HG03571 (cell line): ENCODE measurements around the gene SSTR4.
"Not testable (repeated sequence)": the region's sequence is repeated elsewhere in the genome, so short reads cannot be mapped to it uniquely, and the experiment has no call there.

ENCODE experiments used
- ATAC-seq: cut with Tn5 transposase; IDR thresholded peaks from one replicate; pipeline ENCODE4 v1.9.1; 2021; ENCODE audit not compliant: unreplicated experiment

SSTR4 gene, protein sequence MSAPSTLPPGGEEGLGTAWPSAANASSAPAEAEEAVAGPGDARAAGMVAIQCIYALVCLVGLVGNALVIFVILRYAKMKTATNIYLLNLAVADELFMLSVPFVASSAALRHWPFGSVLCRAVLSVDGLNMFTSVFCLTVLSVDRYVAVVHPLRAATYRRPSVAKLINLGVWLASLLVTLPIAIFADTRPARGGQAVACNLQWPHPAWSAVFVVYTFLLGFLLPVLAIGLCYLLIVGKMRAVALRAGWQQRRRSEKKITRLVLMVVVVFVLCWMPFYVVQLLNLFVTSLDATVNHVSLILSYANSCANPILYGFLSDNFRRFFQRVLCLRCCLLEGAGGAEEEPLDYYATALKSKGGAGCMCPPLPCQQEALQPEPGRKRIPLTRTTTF

DNA sequence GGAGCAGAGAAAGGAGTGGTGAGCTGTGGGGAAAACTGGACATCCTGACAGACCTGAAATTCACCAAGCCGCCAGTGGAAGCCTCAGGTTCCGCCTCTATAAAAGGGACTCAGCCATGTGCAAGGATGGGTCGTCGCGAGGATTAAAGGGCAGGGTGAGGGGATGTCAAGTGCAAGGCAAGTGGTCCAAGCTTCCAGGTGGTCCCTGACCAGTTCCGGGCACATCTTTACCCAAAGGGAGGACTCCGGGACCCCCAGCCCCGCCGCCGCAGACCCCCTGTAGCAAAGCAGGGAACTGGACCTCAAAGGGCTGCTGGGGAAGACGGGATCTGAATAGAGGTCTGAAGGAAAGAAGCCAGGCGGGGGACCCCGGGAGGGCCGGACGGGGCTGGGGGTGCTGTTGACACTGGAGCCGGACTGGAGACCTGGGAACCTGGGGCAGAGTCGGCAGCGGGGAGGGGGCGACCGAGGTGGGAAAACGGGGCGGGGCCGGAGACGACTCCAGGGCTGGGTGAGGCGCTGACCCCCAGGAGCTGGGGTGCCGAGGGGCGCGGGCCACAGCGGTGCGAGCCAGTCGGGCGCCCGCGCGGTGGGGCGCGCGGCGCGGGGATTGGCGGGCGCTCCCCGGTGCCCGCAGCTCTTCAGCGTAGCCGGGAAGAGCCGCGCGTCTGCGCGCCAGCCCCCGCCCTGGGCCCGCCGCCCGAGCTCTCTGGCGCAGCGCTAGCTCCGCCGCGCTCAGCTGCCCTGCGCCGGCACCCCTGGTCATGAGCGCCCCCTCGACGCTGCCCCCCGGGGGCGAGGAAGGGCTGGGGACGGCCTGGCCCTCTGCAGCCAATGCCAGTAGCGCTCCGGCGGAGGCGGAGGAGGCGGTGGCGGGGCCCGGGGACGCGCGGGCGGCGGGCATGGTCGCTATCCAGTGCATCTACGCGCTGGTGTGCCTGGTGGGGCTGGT is at the start of gene SSTR4:
Gene SSTR4 (plus strand): TSS at position 592 of the 951 bp plus-strand sequence. CDS start 172 bp downstream, at position 764.
- ATAC-seq, result no peak

DNA sequence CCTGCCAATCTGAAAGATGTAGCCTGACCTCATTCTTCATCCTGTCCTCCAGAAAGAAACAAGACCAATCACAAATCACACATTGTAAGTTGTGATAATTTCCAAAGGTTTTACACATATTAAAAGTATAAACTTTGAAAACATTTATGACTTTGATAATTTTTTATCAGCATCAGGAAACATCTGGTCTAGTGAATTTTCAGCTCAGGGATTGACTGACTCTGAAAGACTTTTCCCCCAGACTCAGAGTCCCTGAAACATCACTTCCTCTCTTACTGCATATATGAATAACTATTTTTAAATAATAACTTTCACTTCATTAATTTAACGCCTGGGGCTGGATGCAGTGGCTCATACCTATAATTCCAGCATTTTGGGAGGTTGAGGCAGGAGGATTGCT is 48.5 kb upstream of the SSTR4 start:
- ATAC-seq, result no peak

DNA sequence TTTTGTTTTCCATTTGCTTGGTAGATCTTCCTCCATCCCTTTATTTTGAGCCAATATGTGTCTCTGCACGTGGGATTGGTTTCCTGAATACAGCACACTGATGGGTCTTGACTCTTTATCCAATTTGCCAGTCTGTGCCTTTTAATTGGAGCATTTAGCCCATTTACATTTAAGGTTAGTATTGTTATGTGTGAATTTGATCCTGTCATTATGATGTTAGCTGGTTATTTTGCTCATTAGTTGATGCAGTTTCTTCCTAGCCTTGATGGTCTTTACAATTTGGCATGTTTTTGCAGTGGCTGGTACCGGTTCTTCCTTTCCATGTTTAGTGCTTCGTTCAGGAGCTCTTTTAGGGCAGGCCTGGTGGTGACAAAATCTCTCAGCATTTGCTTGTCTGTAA is 43.7 kb upstream of the SSTR4 start:
- not testable (repeated sequence) for ATAC-seq

DNA sequence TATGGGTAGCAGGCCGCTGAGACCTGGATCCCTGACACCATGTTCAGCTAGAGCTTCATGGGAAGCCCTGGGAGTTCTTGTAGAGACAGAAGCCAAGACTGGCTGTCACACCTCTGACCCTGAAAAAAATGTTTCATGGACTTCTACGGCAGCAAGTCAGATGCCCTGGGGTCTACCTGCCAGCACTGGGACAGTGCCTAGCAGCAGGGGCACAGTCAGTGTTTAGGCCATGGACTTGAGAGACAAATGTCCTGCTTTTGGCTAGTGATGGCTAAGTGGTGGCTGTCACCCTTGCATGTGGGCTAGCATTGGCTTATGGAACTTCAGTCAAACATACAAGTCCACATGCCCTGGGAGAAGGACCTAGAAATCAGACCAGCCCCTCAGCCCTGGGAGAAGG is 41.3 kb upstream of the SSTR4 start:
- ATAC-seq, result no peak

DNA sequence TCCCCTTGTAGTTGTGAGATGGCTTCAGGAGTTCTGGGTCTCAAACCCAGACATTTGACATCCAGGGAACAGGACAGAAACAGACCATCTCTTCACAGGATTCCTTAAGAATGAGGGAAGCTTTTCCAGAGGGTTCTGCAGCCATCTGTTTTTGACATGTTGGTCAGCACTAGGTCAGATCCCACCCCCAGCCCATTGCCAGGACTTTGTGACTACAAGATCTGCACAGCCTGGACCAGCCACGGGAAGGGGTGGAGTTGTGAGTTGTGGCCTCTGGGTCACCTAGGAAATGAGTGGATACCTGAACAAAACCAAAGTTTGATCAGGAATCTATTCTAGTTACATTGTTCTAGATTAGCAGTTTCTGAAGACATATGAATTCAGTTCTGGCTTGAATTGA is 39.2 kb upstream of the SSTR4 start:
- no peak for ATAC-seq

DNA sequence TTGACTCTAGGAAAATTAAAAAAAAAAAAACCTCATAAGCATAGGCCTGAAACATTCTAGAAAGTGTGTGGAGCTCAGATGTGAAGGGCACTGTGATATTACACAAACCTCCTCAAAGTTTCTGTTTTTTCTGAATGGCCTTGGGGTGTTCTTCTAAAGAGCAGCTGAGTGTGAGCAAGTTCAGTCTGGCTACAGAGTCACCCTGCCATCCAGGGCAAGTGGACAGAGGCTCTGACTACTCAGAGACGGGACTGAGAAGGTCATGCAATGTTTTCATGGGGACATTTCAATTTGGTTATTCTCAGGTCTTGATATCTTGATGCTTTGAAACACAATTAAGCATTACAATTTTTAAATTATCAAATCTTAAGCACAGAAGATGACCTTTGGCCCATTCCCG is 36.6 kb upstream of the SSTR4 start:
- ATAC-seq, result no peak

DNA sequence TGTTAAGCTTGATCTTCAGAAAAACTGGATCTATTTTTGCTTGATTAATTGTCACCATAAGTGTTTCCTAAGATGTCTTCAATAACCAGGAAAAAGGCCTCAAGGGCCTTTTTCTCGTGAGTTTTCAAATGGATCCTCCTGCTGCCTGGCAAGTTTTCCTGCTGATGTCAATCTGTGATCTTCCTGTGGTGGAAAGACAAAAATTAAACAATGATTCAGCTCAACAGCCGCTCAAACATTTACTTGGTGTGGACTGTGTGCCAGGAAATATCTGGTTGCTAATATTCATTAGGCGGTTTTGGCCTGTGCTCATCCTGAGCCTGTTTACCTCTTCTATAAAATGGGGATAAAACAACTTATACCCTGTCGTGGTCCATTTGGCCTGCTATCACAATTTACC is 35.4 kb upstream of the SSTR4 start:
- no peak for ATAC-seq

DNA sequence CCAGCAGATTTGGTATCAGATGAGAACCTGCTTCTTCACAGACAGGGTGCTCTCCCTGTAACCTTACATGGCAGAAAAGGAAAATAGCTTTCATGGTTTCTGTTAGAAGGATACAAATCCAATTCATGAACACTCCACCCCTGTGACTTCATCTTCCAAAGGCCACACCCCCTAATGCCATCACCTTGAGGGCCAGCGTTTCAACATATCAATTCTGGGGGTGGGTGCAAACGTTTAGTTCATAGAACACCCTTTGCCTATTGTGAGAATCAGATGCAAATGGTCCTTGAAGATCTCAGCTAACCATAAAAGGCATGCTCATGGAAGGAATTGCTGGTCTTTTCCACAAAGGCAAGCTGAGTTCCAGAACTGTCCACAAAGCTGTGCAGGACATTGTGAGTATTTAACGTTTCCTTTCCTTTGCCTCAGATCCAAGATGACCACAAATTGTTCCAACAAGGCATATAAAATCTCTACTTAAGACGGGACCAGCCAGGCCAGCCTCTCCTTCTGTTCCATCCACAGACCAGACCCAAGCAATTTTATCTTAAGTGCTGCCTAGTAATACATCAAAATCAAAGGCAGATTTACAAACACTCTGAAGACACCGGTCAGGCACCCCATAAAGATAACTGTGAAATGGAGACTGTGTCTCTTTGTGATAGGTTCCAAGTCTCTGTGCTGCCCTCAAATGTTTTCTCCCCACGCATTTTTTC is 34.7 kb upstream of the SSTR4 start:
- ATAC-seq, result no peak

DNA sequence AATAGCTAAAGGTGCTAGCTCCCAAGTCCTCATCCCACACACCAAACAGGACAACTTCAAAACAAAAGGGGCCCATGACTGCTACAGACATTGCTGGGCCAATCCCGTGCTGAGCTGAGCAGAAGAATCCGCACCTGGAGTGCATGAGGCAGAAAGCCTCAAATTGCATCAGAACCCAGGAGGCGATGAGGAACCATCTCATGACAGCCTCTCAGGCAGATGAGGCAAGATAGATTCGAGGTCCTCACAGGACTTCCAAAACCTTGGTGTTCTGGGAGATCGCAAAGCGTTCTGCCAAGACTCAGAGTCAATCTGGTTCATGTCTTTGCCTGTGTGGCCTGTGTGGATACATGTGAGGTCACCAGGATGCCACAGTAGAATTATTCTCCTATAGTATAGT is 32.8 kb upstream of the SSTR4 start:
- no peak for ATAC-seq

DNA sequence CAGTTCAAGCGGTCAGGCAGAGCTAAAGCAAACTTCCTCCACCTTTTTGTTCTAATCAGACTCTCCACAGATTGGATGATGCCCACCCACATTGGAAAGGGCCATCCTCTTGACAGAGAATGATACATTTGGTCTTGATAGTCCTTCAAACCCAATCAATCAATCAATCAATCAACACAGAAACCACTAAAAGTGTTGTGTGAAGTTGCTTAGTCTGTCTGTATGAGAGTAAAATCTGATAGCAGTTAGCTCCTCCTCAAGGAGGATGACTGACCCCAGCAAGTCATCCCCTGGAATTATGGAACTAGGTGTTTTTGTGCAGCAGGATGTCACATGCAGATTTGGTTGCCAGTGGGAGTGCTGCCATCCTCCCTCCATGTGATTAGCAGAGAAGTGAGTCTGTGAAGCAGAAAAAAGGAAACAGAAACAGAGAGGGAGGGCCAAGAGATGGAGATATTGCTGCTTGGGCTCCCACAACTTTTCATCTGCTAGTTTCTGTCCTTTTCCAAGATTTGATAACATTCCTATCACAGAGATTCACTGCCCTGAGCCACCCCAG is 32.0 kb upstream of the SSTR4 start:
- no peak for ATAC-seq

DNA sequence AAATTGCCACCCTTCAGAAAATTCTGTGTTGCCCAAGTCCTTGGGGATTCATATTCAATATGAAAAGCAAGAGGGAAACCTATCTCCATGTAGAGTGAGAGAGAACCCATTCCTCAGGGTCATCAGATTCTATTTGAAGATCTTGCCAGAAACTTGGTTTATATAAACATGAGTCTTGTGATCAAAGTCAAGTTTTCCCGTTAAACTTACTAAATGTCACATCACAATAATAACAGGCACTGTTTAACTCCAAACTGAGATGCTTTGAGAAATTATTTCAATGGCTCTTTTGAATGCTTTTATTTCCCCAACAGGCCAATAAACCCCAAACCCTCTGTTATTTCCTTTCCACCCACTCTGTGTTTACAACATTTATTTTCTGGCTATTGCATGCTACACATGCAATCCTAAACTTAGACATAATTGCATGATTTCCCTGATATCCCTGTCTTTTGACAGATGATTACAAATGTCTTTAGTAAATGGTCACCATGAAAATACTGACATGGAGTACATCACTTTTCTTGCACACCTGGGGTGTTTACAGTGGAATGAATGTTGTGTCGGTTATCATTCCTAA is 31.1 kb upstream of the SSTR4 start:
- ATAC-seq, result no peak

DNA sequence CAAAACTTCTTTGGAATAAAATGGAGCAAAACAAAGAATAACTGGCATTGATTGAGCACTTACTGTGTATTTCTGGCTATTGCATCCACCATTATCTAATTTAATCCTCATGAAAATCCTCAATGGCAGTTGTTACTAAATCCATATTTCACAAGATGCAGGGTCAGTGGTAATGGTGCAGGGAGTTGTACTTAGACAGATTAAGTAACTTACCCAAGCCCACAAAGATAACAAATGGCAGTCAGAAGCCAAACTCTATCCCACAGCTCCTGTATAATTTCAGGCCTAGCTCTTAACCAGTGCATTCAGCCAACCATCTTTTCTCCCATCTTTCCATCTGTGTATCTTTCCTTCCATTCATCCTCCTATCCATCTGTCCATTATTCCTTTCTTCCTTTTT is 29.3 kb upstream of the SSTR4 start:
- ATAC-seq, result no peak

DNA sequence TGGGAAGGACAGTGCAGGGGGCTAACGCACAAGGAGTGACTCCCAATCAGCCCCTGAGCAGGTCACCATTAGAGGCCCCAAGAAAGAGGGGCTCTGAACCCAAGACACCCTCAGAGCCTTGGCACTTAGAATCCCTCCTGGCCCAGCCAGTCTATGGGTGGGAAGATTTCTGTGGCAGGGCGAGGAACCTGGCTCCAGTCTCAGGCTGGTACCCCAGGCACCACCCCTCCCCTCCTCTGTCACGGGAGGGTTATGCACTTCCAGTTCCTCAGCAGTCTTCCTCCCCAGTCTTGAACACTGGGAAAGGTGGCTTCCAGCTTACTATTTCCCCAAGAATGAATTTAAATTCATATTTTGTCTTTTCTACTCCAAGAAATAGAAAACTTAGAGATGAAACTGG is 27.6 kb upstream of the SSTR4 start:
- ATAC-seq, result no peak

DNA sequence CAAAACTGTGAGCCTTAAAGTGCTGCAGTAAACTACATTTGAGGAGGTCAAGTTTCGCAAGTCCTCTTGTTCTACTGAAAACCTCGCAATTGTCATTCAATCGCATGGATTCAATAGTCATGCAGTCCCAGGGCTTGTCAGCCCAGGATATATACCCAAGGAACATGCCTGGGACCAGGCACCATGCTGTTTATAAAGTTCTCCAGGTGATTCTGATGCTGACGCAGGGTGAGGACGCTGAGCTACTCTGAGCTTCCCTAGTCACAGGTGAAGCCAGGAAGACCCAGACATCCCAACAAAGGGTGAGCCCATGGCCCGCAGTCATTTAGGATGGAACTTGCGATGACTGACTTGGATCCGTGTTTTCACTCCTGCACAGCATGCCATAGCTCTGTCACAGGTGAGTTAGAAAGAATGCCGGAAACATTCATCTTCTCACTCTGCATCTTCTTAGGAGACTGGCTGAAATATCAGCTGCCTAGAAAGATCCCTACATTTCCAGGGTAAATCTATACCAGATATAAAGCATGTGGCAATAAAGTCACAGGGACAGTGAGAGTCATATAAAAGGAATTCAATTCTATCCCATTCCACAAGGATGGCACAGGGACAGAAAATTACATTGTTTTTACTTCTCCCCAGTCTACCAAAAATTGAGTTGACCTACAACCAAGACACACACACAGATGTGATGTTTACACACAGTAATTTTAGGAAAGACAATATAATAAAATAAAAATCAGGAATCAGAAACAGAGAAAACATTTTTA is 27.0 kb upstream of the SSTR4 start:
- ATAC-seq, result no peak

DNA sequence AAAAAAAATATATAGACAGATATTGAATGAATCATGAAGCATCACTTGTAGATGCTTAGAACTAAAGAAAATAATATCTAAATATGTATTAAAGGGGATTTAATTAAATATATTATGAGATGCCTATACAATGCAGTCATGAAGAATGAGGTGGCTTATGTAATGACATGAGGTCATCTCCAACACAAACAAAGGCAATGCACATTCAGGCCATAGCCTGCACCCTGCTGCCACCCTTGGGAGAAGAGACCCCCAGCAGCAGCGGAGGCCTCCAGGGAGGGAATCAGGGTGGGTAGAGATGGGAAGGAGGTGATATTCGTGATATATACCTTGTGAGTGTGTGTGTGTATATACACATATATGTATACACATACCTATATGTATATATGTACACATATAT is 26.4 kb upstream of the SSTR4 start:
- no peak for ATAC-seq

DNA sequence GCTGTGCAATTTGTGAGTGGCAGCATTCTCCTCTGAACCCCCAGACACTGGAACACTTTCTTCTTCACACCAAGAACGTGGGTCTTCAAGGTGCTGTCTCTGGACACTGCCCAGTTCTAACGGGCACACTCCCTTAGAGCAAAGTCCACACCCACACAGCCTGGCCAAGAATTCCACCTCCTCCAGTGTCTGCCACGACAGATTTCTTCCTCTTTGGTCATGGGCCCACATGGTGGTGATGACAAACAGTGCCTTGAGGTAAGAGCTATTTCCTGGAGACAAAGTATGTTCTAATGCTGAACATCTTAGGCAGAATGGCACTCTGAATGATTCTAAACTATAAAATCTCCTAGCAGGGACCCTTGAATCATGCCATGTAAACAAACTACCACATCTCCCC is 25.5 kb upstream of the SSTR4 start:
- no peak for ATAC-seq

DNA sequence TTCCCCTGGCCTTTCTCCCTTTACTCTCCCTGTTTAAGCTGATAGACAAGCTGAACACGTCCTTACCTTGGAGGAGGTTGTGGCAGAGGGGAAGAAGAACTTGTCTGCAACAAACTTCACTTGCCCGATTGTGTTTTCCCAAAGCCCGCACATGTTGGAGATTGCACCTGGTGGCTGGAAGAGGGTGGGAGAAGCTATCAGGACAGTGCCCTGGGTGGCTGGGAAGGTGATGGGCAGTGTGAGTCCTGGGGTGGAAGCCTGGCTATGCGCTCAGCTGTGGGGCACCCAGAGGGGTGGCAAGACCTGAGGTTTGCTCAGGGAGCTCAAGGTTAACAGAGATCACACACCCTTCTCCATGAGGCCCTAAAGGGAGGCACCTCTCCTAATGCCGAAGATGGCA is 25.0 kb upstream of the SSTR4 start:
- no peak for ATAC-seq

DNA sequence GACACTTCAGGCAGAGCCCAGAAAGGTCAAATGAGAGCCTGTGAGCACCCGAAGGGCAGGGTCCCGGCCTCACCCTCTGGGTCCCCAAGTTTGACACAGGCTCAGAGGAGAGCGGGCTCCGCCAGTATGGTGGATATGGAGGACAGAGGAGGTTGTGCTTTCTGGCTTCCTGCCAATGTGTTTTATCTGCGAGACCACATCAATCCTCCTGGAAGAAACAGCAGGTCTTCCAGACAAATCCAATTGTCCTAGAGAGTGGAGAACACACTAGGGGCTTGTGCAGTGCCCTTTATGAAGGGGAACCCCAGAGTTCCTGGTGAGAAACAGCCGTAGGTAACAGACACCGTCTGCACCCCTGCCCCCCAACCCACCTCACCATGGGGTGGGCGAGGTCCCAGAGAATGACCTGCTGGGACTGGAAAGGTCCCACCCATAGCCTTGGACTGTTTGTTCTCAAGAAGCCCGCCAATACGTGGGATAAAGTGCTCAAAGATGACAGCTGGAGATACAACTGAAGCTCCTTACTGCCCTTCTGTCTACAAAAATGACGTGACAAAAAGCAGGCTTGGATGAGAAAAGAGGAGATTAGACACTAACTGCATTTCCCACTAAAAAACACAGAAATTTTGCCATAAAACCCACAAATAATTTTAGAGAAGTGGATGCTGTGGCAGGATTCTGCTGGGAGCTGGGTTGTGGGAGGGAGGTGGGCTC is 23.9 kb upstream of the SSTR4 start:
- ATAC-seq, result no peak

DNA sequence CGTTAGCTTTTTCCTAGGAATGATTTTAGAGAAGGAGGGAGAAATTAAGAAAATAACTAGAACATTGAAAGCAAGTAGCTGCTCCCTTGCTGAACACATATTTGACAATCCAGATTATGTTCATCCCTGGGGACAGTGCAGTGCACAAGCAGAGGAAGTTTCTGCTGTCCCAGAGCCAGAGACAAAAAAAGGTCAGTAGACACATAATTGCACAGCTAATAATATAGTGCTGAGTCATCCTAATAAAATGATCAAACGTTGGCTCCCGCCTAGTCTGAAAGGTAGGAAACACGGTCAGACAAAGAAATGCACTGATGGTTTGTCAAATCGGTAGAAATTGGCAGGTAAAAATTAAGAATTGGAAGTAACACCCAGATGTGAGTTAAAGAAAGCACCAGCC is 21.7 kb upstream of the SSTR4 start:
- ATAC-seq, result no peak
